GM12874 (cell line): Measurements from ENCODE around the gene C9orf72.

Source experiments
- TF ChIP-seq, protein P1 (sequence below): IDR thresholded peaks from 2 replicates; pipeline ENCODE4 v1.5.1; 2011; ENCODE audit warnings: low read depth, mild to moderate bottlenecking, control low read depth, low read length, moderate library complexity; ENCODE audit not compliant: insufficient read depth

The C9orf72 gene

DNA sequence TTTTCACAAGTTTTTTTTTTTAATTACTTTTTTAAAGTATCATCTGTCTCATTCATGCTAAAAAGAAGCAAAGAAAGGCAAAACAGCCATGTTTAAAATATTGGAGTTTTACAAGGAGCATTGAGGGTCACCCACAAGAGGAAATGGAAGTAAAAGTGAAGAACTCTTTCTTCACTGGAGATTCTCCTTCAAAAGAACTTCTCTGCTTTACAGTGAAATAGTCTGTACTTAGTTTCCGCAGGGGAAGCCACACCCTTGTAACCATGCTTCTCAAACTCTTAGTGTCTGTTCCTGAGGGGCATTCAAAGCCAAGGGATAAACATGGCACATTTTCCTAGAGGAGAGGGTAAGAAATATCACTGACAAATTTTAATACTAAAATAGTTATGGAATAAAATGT is 8.6 kb downstream of the C9orf72 start:
- TF ChIP-seq, protein P1, sequence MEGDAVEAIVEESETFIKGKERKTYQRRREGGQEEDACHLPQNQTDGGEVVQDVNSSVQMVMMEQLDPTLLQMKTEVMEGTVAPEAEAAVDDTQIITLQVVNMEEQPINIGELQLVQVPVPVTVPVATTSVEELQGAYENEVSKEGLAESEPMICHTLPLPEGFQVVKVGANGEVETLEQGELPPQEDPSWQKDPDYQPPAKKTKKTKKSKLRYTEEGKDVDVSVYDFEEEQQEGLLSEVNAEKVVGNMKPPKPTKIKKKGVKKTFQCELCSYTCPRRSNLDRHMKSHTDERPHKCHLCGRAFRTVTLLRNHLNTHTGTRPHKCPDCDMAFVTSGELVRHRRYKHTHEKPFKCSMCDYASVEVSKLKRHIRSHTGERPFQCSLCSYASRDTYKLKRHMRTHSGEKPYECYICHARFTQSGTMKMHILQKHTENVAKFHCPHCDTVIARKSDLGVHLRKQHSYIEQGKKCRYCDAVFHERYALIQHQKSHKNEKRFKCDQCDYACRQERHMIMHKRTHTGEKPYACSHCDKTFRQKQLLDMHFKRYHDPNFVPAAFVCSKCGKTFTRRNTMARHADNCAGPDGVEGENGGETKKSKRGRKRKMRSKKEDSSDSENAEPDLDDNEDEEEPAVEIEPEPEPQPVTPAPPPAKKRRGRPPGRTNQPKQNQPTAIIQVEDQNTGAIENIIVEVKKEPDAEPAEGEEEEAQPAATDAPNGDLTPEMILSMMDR: no peak

DNA sequence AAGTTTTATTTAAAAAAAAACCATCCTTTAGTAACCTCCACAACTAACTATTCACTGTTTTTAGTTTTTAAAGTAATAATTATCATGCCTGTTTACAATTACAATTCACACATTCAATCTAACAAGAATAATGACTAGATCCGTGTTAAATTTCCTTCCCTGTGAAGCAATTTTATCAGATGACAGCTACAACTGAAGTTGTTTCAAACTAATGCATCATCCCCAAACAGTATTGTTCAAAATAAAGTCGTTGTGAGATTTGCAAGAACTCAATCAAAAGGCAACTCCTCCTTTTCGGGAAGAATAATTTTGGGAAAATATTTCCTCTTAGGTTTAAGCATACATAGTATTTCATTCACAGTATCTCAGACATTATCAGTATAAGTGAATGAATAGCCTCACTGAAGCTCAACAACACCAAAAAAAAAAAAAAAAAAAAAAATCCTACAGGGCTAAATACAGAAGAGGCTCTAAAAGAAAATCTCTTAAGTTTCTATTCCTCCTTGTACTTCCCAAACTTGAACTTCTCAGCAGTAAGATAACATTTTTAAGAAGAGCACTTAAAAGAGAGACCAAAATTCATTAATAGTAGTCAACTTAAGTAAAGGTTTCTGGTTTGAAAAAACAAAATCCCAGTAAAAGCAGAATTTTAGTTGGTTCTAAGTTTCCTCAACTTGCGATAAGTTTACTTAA is 9.4 kb downstream of the C9orf72 start:
- TF ChIP-seq, protein P1: no peak

DNA sequence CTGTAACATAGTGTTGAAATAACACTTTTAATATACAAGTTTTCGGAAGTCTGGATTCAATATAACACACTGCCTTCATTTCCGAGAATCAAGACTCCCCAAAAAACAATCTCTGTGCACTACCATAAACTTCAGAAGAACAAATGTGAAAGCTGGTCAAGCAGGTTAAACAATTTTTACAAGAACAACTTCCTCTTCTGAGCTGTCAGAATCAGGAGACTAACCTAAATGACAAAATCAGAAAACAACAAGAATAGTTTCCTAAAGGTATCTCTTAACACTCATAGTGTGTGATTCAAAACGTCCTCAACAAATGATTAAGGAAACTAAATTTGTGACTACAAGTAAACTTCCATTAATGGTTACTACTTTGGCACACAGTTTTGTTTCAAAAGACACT is 11.6 kb downstream of the C9orf72 start:
- TF ChIP-seq, protein P1: no peak

DNA sequence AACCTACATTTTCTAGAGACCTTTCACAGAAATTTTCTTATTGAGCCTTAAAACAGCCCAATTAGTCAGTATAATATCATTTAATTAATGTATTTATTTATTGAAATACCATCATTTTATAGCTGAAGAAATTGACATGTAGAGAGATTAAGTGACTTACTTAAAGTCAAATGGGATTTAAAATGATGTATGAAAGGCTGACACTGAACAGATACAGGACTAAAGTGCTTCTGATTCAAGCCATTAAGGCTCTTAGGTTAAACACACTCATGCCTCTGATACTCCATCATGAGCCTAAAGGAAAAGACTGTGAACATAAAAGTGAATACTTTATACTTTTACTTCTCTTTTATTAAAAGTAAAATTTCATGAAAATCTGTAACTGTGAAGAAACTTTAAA is 12.8 kb downstream of the C9orf72 start:
- TF ChIP-seq, protein P1: no peak

DNA sequence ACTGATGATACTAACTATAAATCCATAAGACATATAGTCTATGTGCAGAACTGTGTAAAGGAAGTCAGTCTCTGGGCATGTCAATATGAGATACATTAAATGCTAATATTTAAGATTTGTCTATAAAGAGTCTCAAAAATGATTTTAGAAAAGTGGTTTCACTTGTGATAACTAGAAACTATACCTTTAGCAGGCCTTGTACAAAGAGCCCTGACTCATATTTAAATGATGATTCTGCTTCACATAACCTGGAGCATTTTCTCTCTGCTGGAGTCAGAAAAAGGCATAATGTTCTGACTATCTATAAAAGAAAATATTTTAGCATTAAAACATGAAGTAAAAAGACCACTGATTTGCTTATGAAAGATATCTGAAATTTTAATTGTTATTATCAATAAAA is 15.0 kb downstream of the C9orf72 start:
- TF ChIP-seq, protein P1: no peak

DNA sequence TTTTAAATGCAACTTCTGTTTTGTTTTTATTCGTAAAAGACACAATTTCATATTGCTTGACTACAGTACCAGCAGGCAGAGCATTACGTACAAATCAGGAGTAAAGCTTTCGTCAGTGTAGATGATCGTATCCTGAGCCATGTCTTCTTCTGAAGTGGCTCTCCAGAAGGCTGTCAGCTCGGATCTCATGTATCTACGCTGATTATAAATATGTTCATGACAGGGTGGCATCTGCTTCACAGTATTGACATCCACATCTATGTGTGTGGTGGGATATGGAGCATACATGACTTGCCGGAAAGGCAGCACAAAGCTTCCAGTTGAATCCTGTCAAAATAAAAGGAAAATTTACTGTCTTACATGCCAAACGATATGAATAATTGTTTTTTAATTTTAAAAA is 16.8 kb downstream of the C9orf72 start:
- TF ChIP-seq, protein P1: no peak

DNA sequence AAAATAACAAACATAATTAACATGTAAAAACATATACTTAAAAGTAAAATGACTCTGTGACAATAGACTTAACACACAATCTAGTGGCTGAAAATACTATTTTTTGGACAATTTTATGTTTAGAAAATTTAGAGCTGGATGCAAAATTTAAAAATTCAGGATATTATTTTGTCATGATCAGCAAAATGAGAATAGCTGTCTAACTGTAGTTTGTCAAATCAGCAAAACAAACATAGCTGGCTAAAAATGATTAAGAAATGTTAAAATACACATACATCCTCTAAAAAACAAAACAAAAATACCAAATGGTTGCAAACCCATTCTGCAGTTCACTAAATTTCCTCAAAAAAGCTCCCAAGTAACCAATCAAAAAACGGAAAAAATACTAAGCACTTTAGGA is 18.6 kb downstream of the C9orf72 start:
- TF ChIP-seq, protein P1: no peak
